MV-4-11 (cell line): Measurements from ENCODE around the gene MRC1.
"Not testable (repeated sequence)": the region's sequence is repeated elsewhere in the genome, so short reads cannot be mapped to it uniquely, and the experiment has no call there.

Source experiments
- DNase-seq: peaks from one replicate; lab custom pipeline; 2025; lab: John Stamatoyannopoulos, UW

Gene MRC1

DNA sequence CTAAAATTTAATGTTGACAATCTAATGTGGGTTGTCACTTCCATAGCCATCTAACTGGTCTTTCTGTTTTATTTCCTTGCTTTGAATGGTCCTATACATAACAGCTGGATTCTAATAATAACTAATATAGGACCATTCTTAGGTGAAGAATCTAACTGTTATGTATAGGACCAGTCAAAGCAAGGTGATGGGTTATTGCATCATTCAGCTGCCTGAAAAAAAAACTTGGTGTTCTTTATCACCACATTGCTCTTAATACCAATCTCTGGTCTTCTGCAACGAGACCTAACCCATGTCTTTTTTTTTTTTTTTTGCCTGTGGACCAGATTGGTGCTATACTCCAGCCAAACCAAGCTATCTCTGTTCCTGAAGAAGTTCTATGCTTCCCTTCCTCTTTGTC lies 96.9 kb downstream of the MRC1 start:
- DNase-seq = no peak

DNA sequence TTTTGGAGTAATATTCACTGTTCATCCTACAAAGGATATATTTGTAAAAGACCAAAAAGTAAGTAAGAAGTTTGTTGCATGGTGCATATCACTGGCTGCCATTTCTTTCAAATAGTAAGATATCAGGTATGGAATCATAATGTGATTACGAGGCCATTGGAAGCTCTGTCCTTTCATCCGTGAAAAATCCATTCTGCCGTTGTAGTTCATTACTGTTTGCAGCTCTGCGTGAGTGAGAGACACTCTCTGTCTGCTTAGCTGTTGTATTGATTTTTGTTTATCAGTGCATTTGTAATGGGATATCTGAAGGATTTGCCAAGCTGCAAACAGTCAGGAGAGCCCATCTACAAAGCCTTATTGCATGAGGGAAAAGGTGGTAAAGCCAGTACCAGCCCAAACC lies 98.5 kb downstream of the MRC1 start:
- DNase-seq = no peak

DNA sequence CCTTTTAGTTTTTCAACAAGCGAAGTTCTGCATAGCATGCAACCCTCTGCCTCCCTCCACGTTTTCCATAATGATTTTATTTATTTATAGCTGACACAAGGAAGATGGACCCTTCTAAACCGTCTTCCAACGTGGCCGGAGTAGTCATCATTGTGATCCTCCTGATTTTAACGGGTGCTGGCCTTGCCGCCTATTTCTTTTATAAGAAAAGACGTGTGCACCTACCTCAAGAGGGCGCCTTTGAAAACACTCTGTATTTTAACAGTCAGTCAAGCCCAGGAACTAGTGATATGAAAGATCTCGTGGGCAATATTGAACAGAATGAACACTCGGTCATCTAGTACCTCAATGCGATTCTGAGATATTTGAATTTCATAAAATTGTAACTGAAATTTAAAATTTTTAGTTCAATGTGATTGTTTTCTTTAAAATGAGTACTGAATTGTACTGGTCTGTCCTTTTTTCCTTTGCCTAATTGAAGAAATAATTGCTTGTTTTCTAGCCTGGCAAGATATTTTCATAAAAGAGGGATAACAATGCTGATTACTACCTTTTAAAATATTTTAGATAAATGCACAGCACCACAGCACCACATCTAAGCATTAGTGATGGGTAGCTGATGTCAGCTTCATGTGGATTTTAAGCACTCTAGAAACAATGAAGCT lies 101.1 kb downstream of the MRC1 start:
- DNase-seq = peak; percentile 49

DNA sequence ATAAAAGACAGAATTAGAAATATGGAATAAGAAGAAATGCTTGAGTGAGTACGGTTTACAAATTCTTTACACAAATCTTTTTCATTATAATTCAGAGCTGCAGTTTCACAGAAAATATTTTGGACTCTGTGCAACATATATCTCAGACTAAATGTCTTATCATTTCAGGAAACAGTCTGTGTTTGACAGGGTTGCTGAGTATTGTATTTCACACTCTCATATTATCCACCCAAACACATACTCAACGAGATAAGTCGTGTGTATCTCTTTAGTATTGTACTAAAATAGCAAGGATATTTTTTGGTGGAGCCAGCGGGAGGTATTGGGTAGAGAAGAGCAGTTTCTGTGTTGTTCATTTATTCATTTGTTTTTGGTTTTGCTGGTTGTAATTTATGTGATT lies 103.6 kb downstream of the MRC1 start:
- no peak for DNase-seq

DNA sequence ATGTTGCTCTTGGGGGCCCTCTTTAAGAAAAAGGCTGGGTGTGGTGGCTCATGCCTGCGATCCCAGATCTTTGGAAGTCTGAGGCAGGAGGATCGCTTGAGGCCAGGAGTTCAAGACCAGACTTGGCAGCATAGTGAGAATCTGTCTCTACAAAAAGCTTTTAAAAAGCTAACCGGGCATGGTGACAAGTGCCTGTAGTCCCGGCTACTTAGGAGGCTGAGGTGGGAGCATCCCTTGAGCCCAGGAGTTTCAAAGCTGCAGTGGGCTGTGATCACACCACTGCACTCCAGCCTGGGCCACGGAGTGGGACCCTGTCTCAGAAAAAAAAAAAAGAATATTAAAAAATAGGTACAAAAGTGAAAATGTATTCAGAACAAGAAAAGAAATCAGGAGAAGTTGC lies 104.5 kb downstream of the MRC1 start:
- no peak for DNase-seq

DNA sequence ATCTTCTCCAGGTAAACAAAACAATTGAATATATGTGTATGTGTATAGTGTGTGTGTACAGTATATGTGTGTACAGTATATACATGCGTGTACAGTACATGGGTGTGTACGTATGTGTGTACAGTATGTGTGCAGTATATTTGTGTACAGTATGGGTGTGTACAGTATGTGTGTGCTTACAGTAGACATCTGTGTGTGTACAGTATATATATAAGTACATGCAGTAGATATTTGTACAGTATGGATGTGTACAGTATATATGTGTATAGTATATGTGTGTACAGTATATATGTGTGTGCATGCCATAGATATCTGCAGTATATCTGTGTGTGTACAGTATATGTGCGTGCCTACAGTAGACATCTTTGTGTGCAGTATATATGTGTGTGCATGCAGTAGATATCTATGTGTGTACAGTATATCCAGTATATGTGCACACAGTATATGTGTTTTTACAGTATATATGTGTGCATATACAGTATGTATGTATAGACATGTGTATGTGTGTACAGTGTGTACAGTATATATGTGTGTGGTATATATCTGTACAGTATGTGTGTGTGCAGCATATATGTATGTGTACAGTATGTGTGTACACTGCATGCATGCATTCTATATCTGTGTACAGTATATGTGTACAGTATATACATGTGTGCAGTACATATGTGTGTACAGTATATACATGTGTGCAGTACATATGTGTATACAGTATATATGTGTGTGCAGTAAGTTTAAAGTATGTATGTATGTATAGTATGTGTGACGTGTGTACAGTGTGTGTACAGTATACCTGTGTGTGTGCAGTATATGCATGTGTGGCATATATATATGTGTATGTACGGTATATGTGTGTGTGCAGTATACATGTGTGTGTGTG lies 105.3 kb downstream of the MRC1 start:
- no peak for DNase-seq

DNA sequence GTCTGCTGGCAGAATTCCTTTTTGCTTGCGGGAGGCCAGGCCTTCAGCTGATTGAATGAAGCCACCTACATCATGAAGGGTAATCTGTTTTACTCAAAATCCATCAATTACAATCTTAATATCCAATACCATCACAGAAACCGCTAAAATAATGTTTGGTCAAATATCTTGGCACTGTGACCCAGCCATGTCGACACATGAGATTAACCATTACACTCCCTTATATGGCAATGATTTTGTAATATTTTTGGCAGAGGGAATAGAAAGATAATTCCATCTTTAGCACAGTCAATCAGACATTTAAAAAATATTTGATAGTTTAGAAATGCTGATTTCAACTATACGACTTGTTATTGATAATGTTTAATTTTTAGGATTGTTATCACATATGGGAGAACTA lies 106.0 kb downstream of the MRC1 start:
- DNase-seq = no peak

DNA sequence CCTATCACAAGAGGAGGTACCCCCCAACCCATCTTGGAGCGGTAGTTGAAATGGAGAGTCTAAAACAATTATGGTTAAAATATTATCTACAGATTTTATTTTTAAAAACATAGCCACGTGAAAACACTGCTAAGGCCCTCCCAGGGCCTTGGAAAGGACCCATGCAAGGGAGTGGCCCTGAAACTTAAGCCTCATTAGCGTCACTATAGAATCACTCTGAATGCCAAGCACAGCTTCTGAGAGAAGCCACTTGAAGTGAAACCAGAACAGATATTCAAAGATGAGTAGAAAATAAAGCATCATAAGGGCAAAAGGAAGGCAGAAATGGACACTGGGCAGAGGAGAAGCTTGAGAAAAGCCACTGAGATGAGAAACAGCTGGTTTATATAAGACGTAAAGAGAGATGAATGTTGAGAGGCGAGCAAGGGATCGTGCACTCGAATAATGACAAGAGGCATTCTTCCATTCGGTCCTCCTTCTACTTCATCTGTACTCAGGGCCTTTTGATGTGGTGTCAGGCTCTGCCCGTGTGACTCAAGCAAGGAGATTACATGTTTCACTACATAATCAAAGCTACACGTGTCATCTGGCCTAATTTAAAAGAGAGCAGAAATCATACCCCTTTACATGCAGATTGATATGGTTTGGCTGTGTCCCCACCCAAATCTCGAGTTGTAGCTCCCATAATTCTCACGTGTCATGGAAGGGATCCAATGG lies 109.2 kb downstream of the MRC1 start:
- DNase-seq = no peak

DNA sequence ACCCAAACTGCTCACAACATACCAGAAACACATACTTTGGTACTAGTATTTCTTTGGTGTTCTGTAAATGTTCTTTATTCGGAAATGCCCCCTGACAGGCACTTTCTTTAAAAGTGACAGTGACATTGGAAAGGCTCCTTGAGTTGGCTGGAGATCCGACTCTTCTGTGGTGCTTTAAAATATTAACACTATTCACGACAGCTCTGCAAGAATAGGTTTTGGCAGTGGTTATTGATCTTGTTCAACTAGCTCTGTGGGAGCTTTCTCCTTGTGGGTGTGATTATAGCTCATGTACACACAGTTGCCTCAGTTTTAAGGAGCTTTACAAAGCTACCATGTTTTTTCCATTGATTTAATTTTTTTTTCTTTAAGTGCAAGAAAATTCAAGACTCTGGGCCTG lies 112.2 kb downstream of the MRC1 start:
- DNase-seq = no peak

DNA sequence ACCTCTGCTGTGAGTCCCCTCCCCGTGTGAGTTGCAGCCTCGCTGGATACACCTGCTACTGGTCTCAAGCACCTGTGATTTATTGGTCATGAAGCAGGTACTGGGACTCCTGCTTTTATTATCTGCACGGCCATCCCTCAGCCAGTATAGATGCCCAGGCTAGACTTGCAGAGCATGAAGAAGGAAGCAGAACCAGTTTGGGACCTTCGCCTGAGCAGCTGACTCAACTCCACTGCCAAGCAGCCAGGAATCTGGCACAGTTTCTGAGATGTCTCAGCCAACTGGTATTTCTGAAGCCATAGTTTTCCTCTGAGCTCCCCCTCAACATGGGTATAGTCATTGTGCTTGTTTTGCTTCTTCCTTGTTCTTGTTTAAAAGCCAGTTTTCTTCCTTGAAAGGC lies 114.6 kb downstream of the MRC1 start:
- no peak for DNase-seq

DNA sequence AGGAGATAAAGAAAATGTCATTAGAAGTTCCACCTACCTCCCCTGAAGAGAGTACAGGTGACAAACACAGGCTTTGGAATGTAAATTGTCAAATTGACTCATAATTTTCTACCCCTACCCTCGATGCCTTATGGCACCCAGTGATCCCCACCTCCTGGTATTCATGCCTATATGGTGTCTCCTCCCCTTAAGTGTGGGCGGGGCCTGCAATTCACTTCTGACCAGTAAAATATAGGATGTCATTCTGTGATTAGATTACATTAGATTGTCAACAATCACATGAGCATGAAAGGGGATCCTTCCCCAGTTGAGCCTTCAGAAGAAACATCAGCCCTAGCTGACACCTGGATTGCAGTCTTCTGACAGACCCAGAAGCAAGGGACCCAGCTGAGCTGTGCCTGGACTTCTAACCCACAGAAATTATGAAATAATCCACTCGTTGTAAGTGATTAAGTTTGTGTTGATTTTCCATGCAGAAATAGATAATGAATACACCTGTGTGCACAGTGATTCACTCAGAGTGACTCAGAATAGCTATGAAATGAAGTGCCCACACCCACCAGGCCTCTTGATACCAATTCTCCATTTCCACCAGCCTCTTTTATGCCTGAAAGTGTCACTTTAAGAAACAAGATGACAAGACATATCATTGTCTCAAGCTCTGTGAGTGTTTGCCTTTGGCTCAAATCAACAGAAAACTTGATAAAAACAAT lies 134.0 kb downstream of the MRC1 start:
- no peak for DNase-seq

DNA sequence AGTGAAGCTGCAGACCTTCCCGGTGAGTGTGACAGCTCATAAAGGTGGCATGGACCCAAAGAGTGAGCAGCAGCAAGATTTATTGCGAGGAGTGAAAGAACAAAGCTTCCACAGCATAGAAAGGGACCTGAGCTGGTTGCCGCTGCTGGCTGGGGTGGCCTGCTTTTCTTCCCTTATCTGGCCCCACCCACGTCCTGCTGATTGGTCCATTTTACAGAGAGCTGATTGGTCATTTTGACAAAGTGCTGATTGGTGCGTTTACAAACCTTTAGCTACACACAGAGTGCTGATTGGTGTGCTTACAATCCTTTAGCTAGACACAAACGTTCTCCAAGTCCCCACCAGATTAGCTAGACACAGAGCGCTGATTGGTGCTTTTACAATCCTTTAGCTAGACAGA lies 141.1 kb downstream of the MRC1 start:
- DNase-seq = not testable (repeated sequence)

DNA sequence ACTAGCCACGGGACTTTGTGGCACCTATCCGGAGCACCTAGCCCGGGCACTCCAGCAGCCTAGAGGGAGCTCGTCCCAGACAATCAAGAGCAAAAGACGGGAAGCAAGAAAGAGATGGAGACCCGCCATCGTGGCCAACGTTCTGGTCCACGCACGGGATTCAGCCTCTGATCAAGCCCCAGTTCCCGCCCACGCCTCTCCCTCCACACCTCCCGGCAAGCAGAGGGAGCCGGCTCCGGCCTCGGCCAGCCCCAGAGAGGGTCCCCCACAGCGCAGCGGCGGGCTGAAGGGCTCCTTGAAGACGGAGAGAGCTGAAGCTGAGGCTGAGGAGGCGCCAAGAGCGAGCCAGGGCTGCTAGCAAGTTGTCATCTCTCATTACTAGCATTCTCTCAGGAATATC lies 141.6 kb downstream of the MRC1 start:
- DNase-seq = no peak

DNA sequence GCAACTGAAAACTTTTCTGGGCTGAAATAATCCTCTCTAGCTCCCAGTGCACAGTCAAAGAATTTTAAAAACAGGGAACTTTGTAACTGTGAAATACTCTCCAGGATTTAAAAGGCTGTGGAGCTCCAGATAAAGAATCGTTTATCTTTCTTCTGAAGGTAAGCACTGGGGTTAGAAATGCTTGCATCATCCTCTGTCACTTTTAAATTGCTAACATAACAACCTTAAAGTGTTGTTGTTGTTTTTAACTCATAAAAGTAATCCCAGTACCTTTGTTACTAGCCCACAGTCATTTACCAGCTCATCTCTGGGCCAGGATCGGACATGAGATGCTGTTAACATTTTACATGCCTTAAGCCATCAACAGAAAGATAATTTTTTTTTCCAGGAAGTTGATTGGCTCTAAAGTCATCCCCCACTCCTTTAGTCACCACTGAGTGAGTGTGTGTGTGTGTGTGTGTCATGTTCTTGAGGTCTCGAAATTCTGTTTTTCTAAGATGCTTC lies 142.8 kb downstream of the MRC1 start, which contains the start of gene SLC39A12:
Gene SLC39A12, plus strand, starts transcription at position 51 of the 504 bp plus-strand sequence. CDS start 1,359 bp downstream, outside the sequence.
- no peak for DNase-seq

DNA sequence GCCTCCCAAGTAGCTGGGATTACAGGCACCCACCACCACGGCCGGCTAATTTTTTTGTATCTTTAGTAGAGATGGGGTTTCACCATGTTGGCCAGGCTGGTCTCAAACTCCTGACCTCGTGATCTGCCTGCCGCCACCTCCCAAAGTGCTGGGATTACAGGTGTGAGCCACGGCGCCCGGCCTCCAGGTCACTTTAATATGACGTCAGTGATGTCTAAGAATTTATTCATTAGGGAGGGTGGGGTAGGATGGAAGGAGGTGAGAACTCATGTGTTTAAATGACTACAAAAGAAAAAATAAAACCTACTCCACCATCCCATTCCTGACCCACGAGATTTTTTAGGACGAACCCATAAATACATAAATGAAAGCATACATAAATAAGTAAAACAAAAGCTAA lies 145.2 kb downstream of the MRC1 start:
- not testable (repeated sequence) for DNase-seq

DNA sequence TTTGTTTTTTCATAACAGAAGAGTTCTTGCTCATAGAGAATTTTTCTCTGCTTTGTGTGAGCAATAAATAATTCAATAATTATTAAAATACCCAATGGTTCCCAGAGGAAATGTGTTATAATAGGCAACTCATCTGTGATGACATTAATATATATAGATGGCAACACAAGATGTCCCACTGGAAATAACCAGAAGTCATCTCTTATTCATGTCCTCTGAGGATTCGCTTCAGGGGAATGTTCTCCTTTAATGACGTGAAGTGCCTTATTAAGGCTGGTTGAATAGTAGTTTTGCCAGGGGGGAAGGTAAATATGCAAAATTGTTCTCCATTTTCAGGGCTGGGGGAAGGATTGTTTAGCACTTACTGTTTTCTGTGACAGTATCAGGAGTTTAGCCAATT lies 145.7 kb downstream of the MRC1 start:
- no peak for DNase-seq

DNA sequence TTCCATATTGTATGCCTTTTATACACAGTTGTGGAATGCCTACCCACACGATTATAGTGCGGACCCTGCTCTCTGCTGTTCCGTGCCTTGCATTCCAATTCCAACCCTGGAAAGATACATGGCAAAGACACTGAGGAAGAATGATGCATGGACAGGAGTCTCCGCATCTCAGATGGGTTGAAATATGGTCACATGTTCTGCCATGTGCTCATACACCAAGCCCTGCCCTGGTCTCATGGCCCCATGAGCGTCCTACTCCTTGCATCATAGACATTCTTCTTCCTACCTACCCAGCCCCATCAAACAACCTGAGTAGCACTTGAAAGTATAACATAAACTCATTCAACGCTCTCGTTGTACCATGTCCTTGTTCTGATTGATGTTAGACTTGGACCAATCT lies 148.9 kb downstream of the MRC1 start:
- no peak for DNase-seq

DNA sequence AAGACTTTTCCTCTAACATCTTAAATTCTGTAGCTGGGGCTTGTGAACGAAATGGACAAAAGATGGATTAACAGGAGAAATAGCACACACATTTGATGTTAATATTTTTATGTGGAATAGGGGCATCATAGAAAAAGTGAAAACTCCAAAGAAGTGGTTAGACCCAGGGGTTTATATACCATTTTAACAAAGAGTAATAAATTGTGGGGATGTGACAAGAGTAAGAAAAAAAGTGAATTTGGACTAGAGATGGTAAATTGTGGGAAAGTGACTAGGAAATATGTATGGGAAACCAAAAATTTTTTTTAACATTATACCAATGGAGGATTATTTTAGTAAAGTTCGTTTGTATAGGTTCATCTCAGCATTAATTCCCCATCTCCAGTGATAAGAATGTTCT lies 150.7 kb downstream of the MRC1 start:
- DNase-seq = no peak
